Immature natural killer cell (primary cell): ENCODE measurements around the gene KCNMA1. TPM values are rescaled to one million over a fixed set of nuclear protein-coding genes. Genes with fewer than 3 reads are reported as not detected.
A peak's percentile ranks its signal among the peaks of the same experiment; 100 is the strongest.

ENCODE experiments used
- DNase-seq, 3 donors: peaks; one replicate each; pipeline ENCODE4 v3.0.0; 2022; ENCODE audit warnings: mixed read lengths in 1 of 3
- H3K27ac Mint-ChIP-seq, 6 donors: one replicate each; pipeline ENCODE4 v1.8.0; 2020; ENCODE audit warnings: mixed read lengths in 6 of 6, mild to moderate bottlenecking in 5 of 6, inconsistent platforms in 4 of 6, moderate library complexity in 3 of 6
- H3K27me3 Mint-ChIP-seq, 3 donors: one replicate each; pipeline ENCODE4 v1.8.0; 2020 to 2021; ENCODE audit warnings: low read depth in 3 of 3, mild to moderate bottlenecking in 3 of 3, mixed read lengths in 3 of 3, moderate library complexity in 3 of 3, inconsistent platforms in 1 of 3
- H3K36me3 Mint-ChIP-seq, 3 donors: one replicate each; pipeline ENCODE4 v1.8.0; 2020; ENCODE audit warnings: mixed read lengths in 3 of 3, inconsistent platforms in 2 of 3, mild to moderate bottlenecking in 2 of 3
- H3K4me1 Mint-ChIP-seq, 2 donors: one replicate each; pipeline ENCODE4 v1.8.0; 2020; ENCODE audit warnings: inconsistent platforms in 2 of 2, mild to moderate bottlenecking in 2 of 2, mixed read lengths in 2 of 2, moderate library complexity in 1 of 2
- H3K4me3 Mint-ChIP-seq, 5 donors: one replicate each; pipeline ENCODE4 v1.8.0; 2020; ENCODE audit warnings: mild to moderate bottlenecking in 5 of 5, mixed read lengths in 5 of 5, inconsistent platforms in 3 of 5, moderate library complexity in 3 of 5
- H3K9me3 Mint-ChIP-seq, 6 donors: one replicate each; pipeline ENCODE4 v1.8.0; 2020; ENCODE audit warnings: mild to moderate bottlenecking in 6 of 6, mixed read lengths in 6 of 6, inconsistent platforms in 4 of 6, moderate library complexity in 3 of 6
- polyA plus RNA-seq, 3 donors: library from polyadenylated mRNA; unstranded; fragments of 300-500 nt; fragmentation: Illumina TruSeq; gene quantifications; one replicate each; pipeline ENCODE4 v1.2.3, GENCODE V29; 2021

KCNMA1 gene
- polyA plus RNA-seq, 3 donors from 2014 or later: not detected

DNA sequence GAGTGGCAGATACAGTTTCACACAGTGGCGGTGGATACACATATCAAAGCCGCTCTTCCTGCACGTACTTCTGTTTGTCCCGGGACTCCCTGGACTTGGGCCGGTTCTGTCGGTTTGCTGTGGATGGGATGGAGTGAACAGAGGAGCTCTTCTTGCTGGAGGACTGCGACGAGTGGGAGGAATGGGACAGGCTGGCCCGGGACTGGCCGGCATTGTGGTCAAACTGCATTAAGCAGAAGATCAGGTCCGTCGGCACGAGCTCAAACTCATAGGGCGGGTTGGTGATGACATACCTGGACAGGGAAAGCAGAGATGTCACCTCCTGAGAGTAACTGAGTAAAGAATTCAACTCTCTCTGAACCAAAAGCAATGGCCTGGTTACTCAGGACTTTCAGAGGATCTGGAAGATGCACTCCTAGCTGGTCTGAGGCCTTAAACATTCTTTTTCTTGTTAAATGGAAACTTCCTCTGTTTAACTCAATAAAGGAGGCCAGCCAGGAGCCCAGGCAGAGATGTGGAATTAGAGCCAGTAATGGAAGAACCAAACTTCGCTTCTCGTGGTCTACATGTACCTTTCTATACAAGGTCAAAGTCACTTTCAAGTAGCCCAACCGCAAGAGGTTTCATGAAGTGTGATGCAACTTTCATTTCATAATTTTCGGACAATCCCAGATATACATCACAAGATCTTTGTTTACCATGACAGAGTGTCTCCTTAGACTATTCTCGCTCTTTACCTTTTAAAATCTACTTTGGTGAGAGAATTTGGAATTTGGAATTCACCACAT lies 750.2 kb downstream of the KCNMA1 start:
- Mint-ChIP-seq H3K27me3 (peaks cover 0 to 2% (median 0%) of the 10 kb centered on the region in 3 donors), H3K27ac (no peak overlapping the region), H3K4me3 (no peak overlapping the region), H3K36me3 (no peaks in the 10 kb centered on the region), H3K4me1 (peaks cover 6 to 11% of the 10 kb centered on the region in 2 donors), H3K9me3 (no peaks in the 10 kb centered on the region)
- DNase-seq: no peak

GRCh38 chr10:76885816-76886215 lies 751.8 kb downstream of the KCNMA1 start:
- Mint-ChIP-seq H3K27ac (no peak overlapping the region), H3K9me3 (no peaks in the 10 kb centered on the region), H3K4me1 (peaks cover 17 to 23% of the 10 kb centered on the region in 2 donors), H3K27me3 (peaks cover 0 to 2% (median 0%) of the 10 kb centered on the region in 3 donors), H3K4me3 (no peak overlapping the region), H3K36me3 (no peaks in the 10 kb centered on the region)
- DNase-seq: no peak

DNA sequence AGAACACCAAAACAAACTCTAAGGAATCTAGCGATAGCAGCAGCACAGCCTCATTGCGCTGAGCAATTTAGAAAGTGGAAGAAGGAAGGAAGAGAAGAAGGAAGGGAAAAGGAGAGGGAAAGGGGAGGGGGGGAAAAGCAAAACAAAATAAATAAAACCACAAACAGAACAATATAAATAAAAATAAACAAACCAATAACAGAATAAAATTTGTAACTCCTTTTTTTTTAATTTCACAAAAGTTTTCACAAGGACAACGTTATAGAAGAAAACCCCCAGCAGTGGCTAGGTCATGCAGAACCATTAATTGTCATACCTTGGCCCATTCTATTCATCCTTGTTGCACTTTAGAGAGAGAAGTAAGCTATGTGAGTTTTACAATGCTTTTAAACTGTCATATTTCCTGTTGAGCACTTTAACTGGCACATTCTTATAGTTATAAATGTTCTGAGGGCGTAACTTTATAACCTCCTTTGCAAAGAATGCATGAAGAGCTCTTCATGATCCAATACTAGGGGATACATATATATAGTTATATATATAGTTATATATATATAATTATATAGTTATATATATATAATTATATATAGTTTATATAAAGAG lies 752.8 kb downstream of the KCNMA1 start:
- no peak overlapping the region for H3K4me3 Mint-ChIP-seq
- H3K4me1 Mint-ChIP-seq: peaks cover 17 to 23% of the 10 kb centered on the region in 2 donors
- DNase-seq: no peak
- no peak overlapping the region for H3K27ac Mint-ChIP-seq
- H3K36me3 Mint-ChIP-seq: no peaks in the 10 kb centered on the region
- H3K27me3 Mint-ChIP-seq: peaks cover 0 to 5% (median 0%) of the 10 kb centered on the region in 3 donors
- no peaks in the 10 kb centered on the region for H3K9me3 Mint-ChIP-seq

DNA sequence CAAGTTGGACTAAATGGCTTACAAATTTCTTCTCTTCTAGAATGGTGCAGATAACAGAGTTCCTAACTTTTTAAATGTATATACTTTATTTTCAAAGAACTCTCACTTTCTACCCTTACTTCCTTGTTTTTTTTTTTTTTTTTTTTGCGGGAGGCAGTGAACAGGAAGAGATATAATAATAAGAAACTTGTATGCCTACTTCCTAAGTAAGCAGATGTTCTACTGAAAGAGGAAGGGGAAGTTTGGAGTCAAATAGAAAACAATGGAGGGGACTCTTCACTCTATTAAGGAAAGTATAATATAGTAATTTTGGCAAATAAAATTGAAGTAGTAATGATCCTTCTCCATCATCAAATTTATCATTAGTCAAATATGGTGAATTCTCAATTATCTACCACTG lies 754.0 kb downstream of the KCNMA1 start:
- H3K27ac Mint-ChIP-seq: no peak overlapping the region
- H3K36me3 Mint-ChIP-seq: no peaks in the 10 kb centered on the region
- DNase-seq: no peak
- peaks cover 0 to 5% (median 0%) of the 10 kb centered on the region in 3 donors for H3K27me3 Mint-ChIP-seq
- peaks cover 17 to 23% of the 10 kb centered on the region in 2 donors for H3K4me1 Mint-ChIP-seq
- H3K9me3 Mint-ChIP-seq: no peaks in the 10 kb centered on the region
- no peak overlapping the region for H3K4me3 Mint-ChIP-seq

DNA sequence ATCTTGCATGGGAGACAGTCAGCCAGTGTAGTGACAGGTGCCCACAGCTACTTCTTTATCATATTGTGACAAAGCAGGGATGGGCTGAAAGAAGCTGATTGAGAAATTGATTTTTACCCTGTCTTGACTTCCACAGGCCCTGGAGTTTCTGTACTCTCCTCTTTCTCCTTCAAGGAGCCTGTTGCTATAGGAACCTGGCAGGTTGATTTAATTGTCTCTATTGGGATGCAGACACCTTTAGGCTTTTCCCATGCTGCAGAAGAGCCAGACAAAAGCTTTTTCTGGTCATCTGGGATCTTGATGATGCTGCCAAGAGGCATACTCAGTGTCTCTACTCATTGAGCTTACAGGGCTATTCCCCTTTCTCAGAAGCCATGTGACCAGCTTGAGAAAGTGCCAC lies 754.8 kb downstream of the KCNMA1 start:
- Mint-ChIP-seq H3K9me3 (no peaks in the 10 kb centered on the region), H3K4me1 (peaks cover 17 to 23% of the 10 kb centered on the region in 2 donors), H3K36me3 (no peaks in the 10 kb centered on the region), H3K27me3 (peaks cover 0 to 7% (median 0%) of the 10 kb centered on the region in 3 donors), H3K4me3 (peak overlapping the region in 2 of 5 donors; percentile 20 to 22), H3K27ac (no peak overlapping the region)
- no peak for DNase-seq

DNA sequence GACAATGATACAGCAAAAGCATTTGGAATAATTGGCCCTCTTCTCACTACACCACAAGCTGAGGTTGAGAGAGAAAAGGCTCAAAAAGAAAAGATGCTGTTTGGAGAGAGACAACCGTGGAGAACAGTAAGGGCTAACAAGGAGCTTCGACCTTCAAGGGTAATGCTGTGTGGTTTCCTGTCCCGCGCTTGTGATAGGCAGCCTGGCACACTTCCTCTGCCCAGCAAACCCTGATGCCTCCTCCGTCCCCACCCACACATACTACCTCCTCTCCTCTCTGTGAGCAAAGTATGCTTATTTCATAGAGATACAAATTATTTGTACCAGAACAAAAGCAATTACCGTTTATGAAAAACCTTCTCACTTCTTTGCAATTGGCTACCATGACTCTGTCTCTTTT lies 755.4 kb downstream of the KCNMA1 start:
- peak overlapping the region in 2 of 6 donors; percentile 8 to 62 for H3K27ac Mint-ChIP-seq
- no peaks in the 10 kb centered on the region for H3K36me3 Mint-ChIP-seq
- no peaks in the 10 kb centered on the region for H3K9me3 Mint-ChIP-seq
- peak in 2 of 3 donors; percentile 9 to 12 for DNase-seq
- H3K4me3 Mint-ChIP-seq: peak overlapping the region in 2 of 5 donors; percentile 20 to 22
- H3K4me1 Mint-ChIP-seq: peaks cover 17 to 23% of the 10 kb centered on the region in 2 donors
- H3K27me3 Mint-ChIP-seq: peaks cover 0 to 7% (median 0%) of the 10 kb centered on the region in 3 donors

GRCh38 chr10:76881477-76882220 lies 756.0 kb downstream of the KCNMA1 start:
- H3K27me3 Mint-ChIP-seq: peaks cover 0 to 7% (median 0%) of the 10 kb centered on the region in 3 donors
- peak overlapping the region in 1 of 6 donors; percentile 19 for H3K27ac Mint-ChIP-seq
- DNase-seq: no peak
- H3K4me1 Mint-ChIP-seq: peaks cover 17 to 23% of the 10 kb centered on the region in 2 donors
- peak overlapping the region in 3 of 5 donors; percentile 19 to 41 (median 20) for H3K4me3 Mint-ChIP-seq
- no peaks in the 10 kb centered on the region for H3K36me3 Mint-ChIP-seq
- no peaks in the 10 kb centered on the region for H3K9me3 Mint-ChIP-seq

DNA sequence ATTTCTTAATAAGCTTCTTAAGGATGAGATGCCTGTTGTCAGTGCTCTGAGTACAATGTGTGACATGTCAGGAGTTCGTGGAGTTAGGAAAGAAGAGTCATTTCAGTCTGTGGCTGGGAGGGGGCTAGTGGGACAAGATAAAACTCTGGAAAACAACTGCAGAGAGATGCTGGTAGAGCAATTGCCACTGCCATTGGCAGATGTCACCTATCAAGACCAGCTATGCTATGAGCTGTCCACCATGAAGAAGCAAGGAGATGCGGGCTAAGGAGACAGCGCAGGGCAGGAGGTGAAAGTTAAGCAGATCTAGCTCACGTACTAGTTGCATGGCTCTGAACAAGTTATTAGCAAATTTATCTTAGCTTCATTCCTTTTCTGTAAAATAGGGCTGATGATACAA lies 756.7 kb downstream of the KCNMA1 start:
- DNase-seq: no peak
- no peaks in the 10 kb centered on the region for H3K36me3 Mint-ChIP-seq
- H3K4me1 Mint-ChIP-seq: peaks cover 17 to 23% of the 10 kb centered on the region in 2 donors
- no peak overlapping the region for H3K27ac Mint-ChIP-seq
- no peaks in the 10 kb centered on the region for H3K9me3 Mint-ChIP-seq
- H3K27me3 Mint-ChIP-seq: peaks cover 0 to 7% (median 0%) of the 10 kb centered on the region in 3 donors
- no peak overlapping the region for H3K4me3 Mint-ChIP-seq

- peaks cover 17 to 23% of the 10 kb centered on the region in 2 donors for H3K4me1 Mint-ChIP-seq
- no peaks in the 10 kb centered on the region for H3K9me3 Mint-ChIP-seq
- H3K27ac Mint-ChIP-seq: no peak overlapping the region
- no peak overlapping the region for H3K4me3 Mint-ChIP-seq
- H3K27me3 Mint-ChIP-seq: peaks cover 0 to 5% (median 0%) of the 10 kb centered on the region in 3 donors
- no peaks in the 10 kb centered on the region for H3K36me3 Mint-ChIP-seq
- DNase-seq: no peak
Measured at GRCh38 chr10:76879116-76879913, 758.3 kb downstream of the KCNMA1 start.

- no peaks in the 10 kb centered on the region for H3K9me3 Mint-ChIP-seq
- no peak for DNase-seq
- H3K27me3 Mint-ChIP-seq: peaks cover 0 to 5% (median 4%) of the 10 kb centered on the region in 3 donors
- H3K27ac Mint-ChIP-seq: no peak overlapping the region
- H3K4me3 Mint-ChIP-seq: no peak overlapping the region
- peaks cover 17 to 23% of the 10 kb centered on the region in 2 donors for H3K4me1 Mint-ChIP-seq
- no peaks in the 10 kb centered on the region for H3K36me3 Mint-ChIP-seq
Measured at GRCh38 chr10:76878514-76878913, 759.1 kb downstream of the KCNMA1 start.

GRCh38 chr10:76874896-76875295 lies 762.7 kb downstream of the KCNMA1 start:
- no peaks in the 10 kb centered on the region for H3K9me3 Mint-ChIP-seq
- DNase-seq: no peak
- H3K4me3 Mint-ChIP-seq: no peak overlapping the region
- peaks cover 0 to 5% (median 0%) of the 10 kb centered on the region in 3 donors for H3K36me3 Mint-ChIP-seq
- H3K27ac Mint-ChIP-seq: no peak overlapping the region
- peaks cover 2 to 7% (median 3%) of the 10 kb centered on the region in 3 donors for H3K27me3 Mint-ChIP-seq
- H3K4me1 Mint-ChIP-seq: no peaks in the 10 kb centered on the region

DNA sequence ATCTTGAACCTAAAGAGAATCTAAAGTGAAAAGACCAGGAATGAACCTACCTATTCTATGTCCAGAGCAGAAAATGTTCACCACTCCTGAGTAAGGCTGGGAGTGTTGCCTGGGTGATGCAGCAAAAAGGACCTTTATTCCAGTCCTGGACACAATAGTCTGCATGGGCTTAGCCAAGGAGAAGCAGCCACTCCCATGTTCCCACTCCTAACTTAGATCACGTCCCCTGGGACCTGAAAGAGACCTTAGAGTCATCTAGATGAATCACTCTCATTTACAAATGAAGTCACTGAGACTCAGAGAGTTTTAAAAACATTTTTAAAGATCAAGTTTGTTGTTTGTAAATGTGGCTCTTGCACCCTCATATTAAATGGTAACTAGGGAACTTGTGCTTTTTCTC lies 763.4 kb downstream of the KCNMA1 start:
- Mint-ChIP-seq H3K27me3 (peaks cover 2 to 8% (median 3%) of the 10 kb centered on the region in 3 donors), H3K4me3 (no peak overlapping the region), H3K27ac (no peak overlapping the region), H3K36me3 (peaks cover 0 to 5% (median 0%) of the 10 kb centered on the region in 3 donors), H3K9me3 (no peaks in the 10 kb centered on the region), H3K4me1 (no peaks in the 10 kb centered on the region)
- no peak for DNase-seq

- Mint-ChIP-seq H3K36me3 (peaks cover 0 to 5% (median 0%) of the 10 kb centered on the region in 3 donors), H3K4me1 (no peaks in the 10 kb centered on the region), H3K27me3 (peaks cover 1 to 8% (median 2%) of the 10 kb centered on the region in 3 donors), H3K27ac (no peak overlapping the region), H3K9me3 (no peaks in the 10 kb centered on the region), H3K4me3 (no peak overlapping the region)
- no peak for DNase-seq
Measured at GRCh38 chr10:76871697-76872295, 765.8 kb downstream of the KCNMA1 start.
